Ascending aorta (tissue), 2 donors: ENCODE measurements around the gene SGK2. TPM values are rescaled to one million over a fixed set of nuclear protein-coding genes. Genes with fewer than 3 reads are reported as not detected.
"Not testable (repeated sequence)": the region's sequence is repeated elsewhere in the genome, so short reads cannot be mapped to it uniquely, and the experiment has no call there.

Experiments used
- DNase-seq, 2 donors: peaks; one replicate each; pipeline ENCODE4 v3.0.0-alpha.2; 2019; ENCODE audit warnings: low spot score in 2 of 2
- H3K27ac ChIP-seq, 2 donors: fragments of 200-600 bp; sonication (generic); one replicate each; pipeline ENCODE4 v1.5.1; 2016 to 2017; ENCODE audit warnings: mild to moderate bottlenecking in 1 of 2
- H3K27me3 ChIP-seq: fragments of 200-600 bp; sonication (generic); one replicate; pipeline ENCODE4 v1.5.1; 2017
- H3K36me3 ChIP-seq, 2 donors: fragments of 200-600 bp; sonication (generic); one replicate each; pipeline ENCODE4 v1.5.1; 2016
- H3K4me1 ChIP-seq, 2 donors: fragments of 200-600 bp; sonication (generic); one replicate each; pipeline ENCODE4 v1.5.1; 2016 to 2017; ENCODE audit warnings: mild to moderate bottlenecking in 1 of 2
- H3K4me3 ChIP-seq, 2 donors: fragments of 200-600 bp; sonication (generic); one replicate each; pipeline ENCODE4 v1.5.1; 2016 to 2017; ENCODE audit warnings: mild to moderate bottlenecking in 1 of 2
- H3K9me3 ChIP-seq, 2 donors: fragments of 200-600 bp; sonication (generic); one replicate each; pipeline ENCODE4 v1.5.1; 2016
- CTCF ChIP-seq, 3 experiments: fragments of 200-600 bp in 2 of 3; fragments of 450-650 bp in 1 of 3; sonication (generic) in 2 of 3; IDR thresholded peaks; one replicate each; pipeline ENCODE4 v1.5.1; 2016 to 2019; ENCODE audit warnings: antibody characterized with exemption in 3 of 3, mild to moderate bottlenecking in 1 of 3, moderate library complexity in 1 of 3
- intact Hi-C: fragments of 100-400 bp; cut with DNase I; formaldehyde crosslinking; loops from one replicate; pipeline ENCODE4 v1.15.1; 2023
- total RNA-seq: library from RNA; depleted of rRNA; stranded (reverse); fragments of >200 nt; gene quantifications from one replicate; pipeline ENCODE4 v1.1.0, GENCODE V29; 2016

The SGK2 gene
- total RNA-seq, 1 donor from 2014 or later, result 0.32 TPM

- intact Hi-C loops, result no loop called here
- no peaks in the 10 kb centered on the region for H3K9me3 ChIP-seq
- H3K36me3 ChIP-seq, result peaks cover 36 to 37% of the 10 kb centered on the region in 2 donors
- H3K4me3 ChIP-seq, result no peak overlapping the region
- DNase-seq, result no peak
- H3K27me3 ChIP-seq, result no peaks in the 10 kb centered on the region
- no peak for TF ChIP-seq CTCF (IDR thresholded peaks at IDR 0.05)
- no peaks in the 10 kb centered on the region for H3K4me1 ChIP-seq
- no peak overlapping the region for H3K27ac ChIP-seq
Observed at GRCh38 chr20:43603124-43603523, 44.3 kb downstream of the SGK2 start.

GRCh38 chr20:43605715-43606114 lies 46.9 kb downstream of the SGK2 start:
- TF ChIP-seq CTCF (IDR thresholded peaks at IDR 0.05), result no peak
- Histone ChIP-seq H3K4me1 (no peaks in the 10 kb centered on the region), H3K4me3 (no peak overlapping the region), H3K27me3 (no peaks in the 10 kb centered on the region), H3K27ac (no peak overlapping the region), H3K36me3 (peaks cover 28 to 40% of the 10 kb centered on the region in 2 donors), H3K9me3 (no peaks in the 10 kb centered on the region)
- intact Hi-C loops, result no loop called here
- DNase-seq, result no peak

DNA sequence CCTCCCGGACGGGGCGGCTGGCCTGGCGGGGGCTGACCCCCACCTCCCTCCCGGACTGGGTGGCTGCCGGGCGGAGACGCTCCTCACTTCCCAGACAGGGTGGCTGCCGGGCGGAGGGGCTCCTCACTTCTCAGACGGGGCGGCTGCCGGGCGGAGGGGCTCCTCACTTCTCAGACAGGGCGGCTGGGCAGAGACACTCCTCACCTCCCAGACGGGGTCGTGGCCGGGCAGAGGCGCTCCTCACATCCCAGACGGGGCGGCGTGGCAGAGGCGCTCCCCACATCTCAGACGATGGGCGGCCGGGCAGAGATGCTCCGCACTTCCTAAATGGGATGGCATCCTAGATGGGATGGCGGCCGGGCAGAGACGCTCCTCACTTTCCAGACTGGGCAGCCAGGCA lies 48.5 kb downstream of the SGK2 start:
- H3K4me1 ChIP-seq, DNase-seq, H3K27ac ChIP-seq, H3K27me3 ChIP-seq, H3K9me3 ChIP-seq, H3K4me3 ChIP-seq, intact Hi-C loops: not testable (repeated sequence)
- peaks cover 28 to 41% of the 10 kb centered on the region in 2 donors for H3K36me3 ChIP-seq

DNA sequence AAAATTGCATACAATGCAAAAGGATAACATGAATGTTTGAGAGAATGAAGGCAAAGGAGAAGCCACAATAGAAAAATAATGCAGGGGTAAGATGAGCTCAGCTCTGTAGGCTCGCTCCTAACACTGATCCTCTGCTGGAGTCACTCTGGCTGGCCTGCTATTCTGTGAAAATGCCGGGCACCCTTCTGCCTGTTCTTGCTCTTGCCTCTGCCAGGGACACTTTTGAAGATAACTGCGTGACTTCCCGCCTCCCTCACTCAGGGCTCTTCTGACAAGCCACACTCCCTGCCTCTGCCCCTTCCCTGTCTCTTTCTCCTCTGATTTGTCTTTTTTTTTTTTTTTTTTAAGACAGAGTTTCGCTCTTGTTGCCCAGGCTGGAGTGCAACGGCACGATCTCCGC lies 72.8 kb downstream of the SGK2 start:
- no peaks in the 10 kb centered on the region for H3K9me3 ChIP-seq
- TF ChIP-seq CTCF (IDR thresholded peaks at IDR 0.05), result no peak
- H3K27me3 ChIP-seq, result no peaks in the 10 kb centered on the region
- peaks cover 34 to 64% of the 10 kb centered on the region in 2 donors for H3K36me3 ChIP-seq
- no peak overlapping the region for H3K27ac ChIP-seq
- DNase-seq, result no peak
- intact Hi-C loops, result no loop called here
- no peak overlapping the region for H3K4me3 ChIP-seq
- H3K4me1 ChIP-seq, result no peaks in the 10 kb centered on the region

Other genes starting within 250 kb of the SGK2 start
- gene SRSF6, start 101.1 kb upstream of the SGK2 start, total RNA-seq, result 23.9 TPM
- gene L3MBTL1, start 51.3 kb upstream of the SGK2 start, total RNA-seq, result 13.1 TPM
- 15.2 TPM for gene IFT52, start 31.9 kb downstream of the SGK2 start, total RNA-seq
- not detected for gene MYBL2, start 108.1 kb downstream of the SGK2 start, total RNA-seq
- not detected for gene GTSF1L, start 168.0 kb downstream of the SGK2 start, total RNA-seq